Prostate gland (tissue), 2 donors: Measurements from ENCODE around the gene GIPC2.

Experiments
- POLR2A ChIP-seq: fragments of 450-650 bp; IDR thresholded peaks from one replicate; pipeline ENCODE4 v1.6.1; 2016; ENCODE audit warnings: antibody characterized with exemption, mild to moderate bottlenecking
- POLR2AphosphoS5 ChIP-seq: sonication (generic); formaldehyde crosslinking; IDR thresholded peaks from one replicate; pipeline ENCODE4 v1.6.1; 2017; ENCODE audit warnings: antibody characterized with exemption
- TF ChIP-seq, protein P1 (sequence below), 4 experiments: fragments of 200-600 bp in 2 of 4; fragments of 450-650 bp in 2 of 4; sonication (generic) in 2 of 4; IDR thresholded peaks; 1 replicate in 3 of 4; 2 replicates in 1 of 4; pipeline ENCODE4 v1.5.1; 2016 to 2019; ENCODE audit warnings: antibody characterized with exemption in 4 of 4, mild to moderate bottlenecking in 2 of 4, moderate library complexity in 2 of 4

- TF ChIP-seq, protein P1, sequence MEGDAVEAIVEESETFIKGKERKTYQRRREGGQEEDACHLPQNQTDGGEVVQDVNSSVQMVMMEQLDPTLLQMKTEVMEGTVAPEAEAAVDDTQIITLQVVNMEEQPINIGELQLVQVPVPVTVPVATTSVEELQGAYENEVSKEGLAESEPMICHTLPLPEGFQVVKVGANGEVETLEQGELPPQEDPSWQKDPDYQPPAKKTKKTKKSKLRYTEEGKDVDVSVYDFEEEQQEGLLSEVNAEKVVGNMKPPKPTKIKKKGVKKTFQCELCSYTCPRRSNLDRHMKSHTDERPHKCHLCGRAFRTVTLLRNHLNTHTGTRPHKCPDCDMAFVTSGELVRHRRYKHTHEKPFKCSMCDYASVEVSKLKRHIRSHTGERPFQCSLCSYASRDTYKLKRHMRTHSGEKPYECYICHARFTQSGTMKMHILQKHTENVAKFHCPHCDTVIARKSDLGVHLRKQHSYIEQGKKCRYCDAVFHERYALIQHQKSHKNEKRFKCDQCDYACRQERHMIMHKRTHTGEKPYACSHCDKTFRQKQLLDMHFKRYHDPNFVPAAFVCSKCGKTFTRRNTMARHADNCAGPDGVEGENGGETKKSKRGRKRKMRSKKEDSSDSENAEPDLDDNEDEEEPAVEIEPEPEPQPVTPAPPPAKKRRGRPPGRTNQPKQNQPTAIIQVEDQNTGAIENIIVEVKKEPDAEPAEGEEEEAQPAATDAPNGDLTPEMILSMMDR (IDR thresholded peaks at IDR 0.05) = no peak
- TF ChIP-seq POLR2AphosphoS5 = no peak
- TF ChIP-seq POLR2A = no peak
These were observed 97.0 kb downstream of the GIPC2 start for GRCh38 chr1:78142736-78143135.
